ENCODE results near the gene STK35. TPM values are rescaled to one million over a fixed set of nuclear protein-coding genes. Genes with fewer than 3 reads are reported as not detected.

STK35 gene
- total and polyA plus RNA-seq, 2 of the 8 experiments (the other 6 are each of a cell fraction or from before 2014, with no cell fraction given) = 24.9 to 45.0 TPM

DNA sequence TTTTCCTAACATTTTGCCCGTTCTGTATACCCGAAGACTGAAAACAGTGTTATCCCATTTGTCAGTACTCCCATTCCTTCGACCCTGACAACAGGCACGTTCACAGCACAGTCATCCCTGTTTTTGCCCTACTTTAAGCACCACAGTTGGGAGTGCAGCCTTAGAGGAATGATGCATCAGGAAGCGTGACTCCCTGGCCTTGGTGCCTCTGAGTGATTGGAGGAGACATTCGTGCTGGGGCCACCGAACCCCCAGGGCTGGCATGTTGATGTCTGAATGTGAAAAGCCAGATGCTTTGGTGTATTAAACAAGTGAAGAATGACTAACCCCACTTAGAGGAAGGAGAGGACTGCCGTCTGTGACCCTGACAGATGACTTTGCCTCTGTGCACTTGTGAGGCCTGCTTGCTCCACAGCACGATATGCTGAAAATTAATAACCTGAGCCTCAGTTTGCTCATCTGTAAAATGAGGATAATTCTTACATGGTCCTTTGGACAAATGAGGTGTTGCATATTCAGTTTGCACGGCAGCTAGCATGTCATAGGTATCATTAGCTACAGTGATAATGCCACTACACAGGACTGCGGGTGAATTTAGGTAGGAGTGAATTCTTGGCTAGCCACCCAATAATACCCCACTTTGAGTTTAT, 36.0 kb downstream of the STK35 start:
- peaks cover 0 to 2% (median 0%) of the 10 kb centered on the region in 4 experiments; a peak in 3 of 7 replicates for H3K4me1 ChIP-seq (replicated peaks in 1 of 4; ENCODE audit: control insufficient read depth in 3 of 4, insufficient read depth in 4 of 4, low read length in 3 of 4)
- H2BK20ac ChIP-seq (ENCODE audit: low read length) = no peak overlapping the region
- no peak overlapping the region for H3K27ac ChIP-seq (ENCODE audit: low read depth, low read length)
- H3K79me2 ChIP-seq (ENCODE audit: control insufficient read depth in 1 of 2, insufficient read depth in 2 of 2, low read length in 2 of 2) = peaks cover 0 to 36% of the 10 kb centered on the region in 2 experiments; a peak in 2 of 4 replicates
- no peak overlapping the region for H4K8ac ChIP-seq (ENCODE audit: extremely low read depth, insufficient read depth, low read length)
- H4K20me1 ChIP-seq (replicated peaks in 1 of 2; ENCODE audit: control insufficient read depth in 1 of 2, insufficient read depth in 2 of 2, low read length in 2 of 2) = peaks cover 8 to 23% of the 10 kb centered on the region in 2 experiments
- H2BK12ac ChIP-seq (ENCODE audit: low read depth, low read length) = no peak overlapping the region
- 90% methylated on average over 11 of the region's 11 CpGs; no CpG with 5 or more reads in 1 of the 2 experiments for WGBS, 2 experiments (ENCODE audit: extremely low coverage in 1 of 2, insufficient coverage in 1 of 2, insufficient read length in 1 of 2, insufficient replicate concordance in 2 of 2, low coverage in 1 of 2, low lambda C conversion rate in 2 of 2, missing lambda C conversion rate in 1 of 2)
- no peak overlapping the region for H2BK15ac ChIP-seq (ENCODE audit: low read length)
- FAIRE-seq (no peak), DNase-seq (ENCODE audit: low read depth in 1 of 2, low spot score in 2 of 2) (no peak)
- POLR2A ChIA-PET (ENCODE audit: partially characterized antibody) = interaction anchor here (0.8 to 1.5 kb wide), 3 partner anchors 12 to 35 kb away, joined by 3 to 10 read pairs (median 5); no protein-coding TSS in a partner anchor
- no peak overlapping the region for H2AK5ac ChIP-seq (ENCODE audit: low read depth, low read length)
- no peak overlapping the region for H4K91ac ChIP-seq (replicated peaks; ENCODE audit: insufficient read length, low read length)
- no peaks in the 10 kb centered on the region for H3K23me2 ChIP-seq (ENCODE audit: low read depth, low read length)
- no peak overlapping the region for H2BK120ac ChIP-seq (replicated peaks; ENCODE audit: low read depth, low read length)
- H3K4me3 ChIP-seq (ENCODE audit: extremely low read depth in 1 of 4, insufficient read depth in 2 of 4, low read depth in 3 of 4, low read length in 4 of 4) = no peak overlapping the region
- H2AFZ ChIP-seq (ENCODE audit: low read length) = no peak overlapping the region
- H3K56ac ChIP-seq (replicated peaks; ENCODE audit: insufficient read length, low read depth, low read length) = no peak overlapping the region
- H3K9ac ChIP-seq (replicated peaks in 1 of 4; ENCODE audit: extremely low read depth in 1 of 4, low read depth in 3 of 4, low read length in 3 of 4) = no peak overlapping the region
- H3K9me3 ChIP-seq (ENCODE audit: insufficient read depth in 2 of 2, low read depth in 1 of 2, low read length in 1 of 2) = no peaks in the 10 kb centered on the region
- H4K5ac ChIP-seq (ENCODE audit: insufficient read length, low read depth, low read length) = no peak overlapping the region
- TF ChIP-seq TEAD4 (IDR thresholded peaks at IDR 0.05; ENCODE audit: low read depth, low read length) (no peak), BACH1 (IDR thresholded peaks at IDR 0.05; ENCODE audit: low read length) (no peak), RAD21 (IDR thresholded peaks at IDR 0.05 in 1 of 2, conservative IDR thresholded peaks at IDR 0.05 in 1 of 2; ENCODE audit: low read depth in 2 of 2, low read length in 2 of 2) (no peak), EGR1 (IDR thresholded peaks at IDR 0.05; ENCODE audit: borderline replicate concordance, low read depth, low read length) (no peak), POLR2A (IDR thresholded peaks at IDR 0.05; ENCODE audit: control extremely low read depth in 1 of 2, low read depth in 2 of 2, low read length in 2 of 2) (no peak), SP1 (IDR thresholded peaks at IDR 0.05; ENCODE audit: low read depth, low read length) (no peak), ZNF274 (IDR thresholded peaks at IDR 0.05; ENCODE audit: borderline replicate concordance, extremely low read depth, low read length) (no peak), SIN3A (conservative IDR thresholded peaks at IDR 0.05 in 1 of 2, IDR thresholded peaks at IDR 0.05 in 1 of 2; ENCODE audit: low read depth in 1 of 2, low read length in 2 of 2) (no peak), RXRA (IDR thresholded peaks at IDR 0.05; ENCODE audit: insufficient read depth, low read depth, low read length) (no peak)
- no peaks in the 10 kb centered on the region; a peak in 2 of 8 replicates for H3K36me3 ChIP-seq (ENCODE audit: control insufficient read depth in 2 of 4, insufficient read depth in 4 of 4, low read length in 3 of 4)
- H3K4me2 ChIP-seq (ENCODE audit: insufficient read depth in 1 of 2, low read depth in 2 of 2, low read length in 2 of 2) = no peak overlapping the region
- H2BK5ac ChIP-seq (ENCODE audit: low read depth, low read length) = no peak overlapping the region
- H3K79me1 ChIP-seq (ENCODE audit: low read depth, low read length) = peaks cover 15% of the 10 kb centered on the region
- no peak overlapping the region for H3K4ac ChIP-seq (replicated peaks; ENCODE audit: insufficient read length, low read depth, low read length)
- no peaks in the 10 kb centered on the region for H3K27me3 ChIP-seq (replicated peaks in 1 of 4; ENCODE audit: control insufficient read depth in 3 of 4, extremely low read depth in 1 of 4, insufficient read depth in 3 of 4, low read length in 3 of 4)
- no peak overlapping the region for H3K14ac ChIP-seq (ENCODE audit: insufficient read length)
- H3K18ac ChIP-seq (ENCODE audit: extremely low read depth, low read length) = no peak overlapping the region
- CTCF ChIA-PET (ENCODE audit: partially characterized antibody) = interaction anchor here (0.9 to 1.3 kb wide), 3 partner anchors 15 to 281 kb away, joined by 3 read pairs; no protein-coding TSS in a partner anchor
- no peak overlapping the region for H3K23ac ChIP-seq (ENCODE audit: insufficient read length)
